ENCODE measurements around the gene RNF114. TPM values are rescaled to one million over a fixed set of nuclear protein-coding genes. Genes with fewer than 3 reads are reported as not detected.

The RNF114 gene
- total RNA-seq, 1 experiment from 2014 or later, result 88.1 TPM

DNA sequence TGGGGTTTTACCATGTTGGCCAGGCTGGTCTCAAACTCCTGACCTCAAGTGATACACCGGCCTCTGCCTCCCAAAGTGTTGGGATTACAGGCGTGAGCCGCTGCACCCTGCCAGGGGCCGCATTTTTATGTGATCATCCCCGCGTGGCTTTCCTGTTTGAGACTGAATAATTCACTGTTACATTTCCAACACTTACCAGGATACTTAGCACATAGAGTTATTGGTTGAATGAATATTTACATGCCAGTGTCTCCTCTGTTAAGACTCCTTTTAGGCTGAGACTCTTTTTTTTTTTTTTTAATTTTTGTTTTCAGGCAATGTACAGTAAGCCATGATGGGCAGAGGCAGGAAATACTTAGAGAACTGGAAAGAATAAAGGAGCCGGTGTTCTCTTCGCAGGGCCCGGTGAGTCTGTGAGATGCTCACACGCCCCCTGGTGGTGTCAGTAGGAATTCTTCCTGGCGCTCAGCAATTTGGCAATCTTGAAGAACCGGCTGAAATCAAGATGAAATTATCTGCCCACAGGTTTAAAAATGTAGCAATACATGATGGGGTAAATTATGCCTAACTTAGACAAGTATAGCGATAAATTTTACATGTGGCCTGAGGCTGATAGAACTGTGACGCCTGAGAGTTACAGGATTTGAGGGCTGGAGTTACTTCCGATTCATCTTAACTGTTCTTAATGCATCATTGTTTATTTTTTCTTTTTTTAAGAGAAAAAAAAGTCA is 7.6 kb upstream of the RNF114 start:
- Mint-ChIP-seq H3K27ac (no peak overlapping the region), H3K27me3 (ENCODE audit: low read depth) (no peaks in the 10 kb centered on the region; the same call in 1 of the 2 replicates), H3K9me3 (peaks cover 5% of the 10 kb centered on the region), H3K4me3 (no peak overlapping the region), H3K36me3 (no peaks in the 10 kb centered on the region), H3K4me1 (peaks cover 4% of the 10 kb centered on the region; the same call in 1 of the 2 replicates)
- ATAC-seq (peak; percentile 88), DNase-seq (ENCODE audit: low spot score) (peak; percentile 82)
- POLR2A ChIA-PET, result no interaction called here
- TF ChIP-seq KAT7 (CRISPR knock-in tag; IDR thresholded peaks at IDR 0.05; ENCODE audit: borderline replicate concordance) (no peak), CTCF (IDR thresholded peaks at IDR 0.05) (peak; percentile 93), CBFB (CRISPR knock-in tag; IDR thresholded peaks at IDR 0.05; ENCODE audit: low read depth) (no peak), NR2C2 (CRISPR knock-in tag; IDR thresholded peaks at IDR 0.05) (no peak), ZNF232 (CRISPR knock-in tag; IDR thresholded peaks at IDR 0.05) (no peak), PRDM15 (CRISPR knock-in tag; IDR thresholded peaks at IDR 0.05) (peak; percentile 17; the same call in 1 of the 2 replicates)
- TF ChIP-seq, protein P1, sequence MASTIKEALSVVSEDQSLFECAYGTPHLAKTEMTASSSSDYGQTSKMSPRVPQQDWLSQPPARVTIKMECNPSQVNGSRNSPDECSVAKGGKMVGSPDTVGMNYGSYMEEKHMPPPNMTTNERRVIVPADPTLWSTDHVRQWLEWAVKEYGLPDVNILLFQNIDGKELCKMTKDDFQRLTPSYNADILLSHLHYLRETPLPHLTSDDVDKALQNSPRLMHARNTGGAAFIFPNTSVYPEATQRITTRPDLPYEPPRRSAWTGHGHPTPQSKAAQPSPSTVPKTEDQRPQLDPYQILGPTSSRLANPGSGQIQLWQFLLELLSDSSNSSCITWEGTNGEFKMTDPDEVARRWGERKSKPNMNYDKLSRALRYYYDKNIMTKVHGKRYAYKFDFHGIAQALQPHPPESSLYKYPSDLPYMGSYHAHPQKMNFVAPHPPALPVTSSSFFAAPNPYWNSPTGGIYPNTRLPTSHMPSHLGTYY (CRISPR knock-in tag; IDR thresholded peaks at IDR 0.05), result no peak
- CTCF ChIA-PET, result interaction anchor here (0.8 to 1.0 kb wide), 2 partner anchors 12 to 143 kb away, joined by 3 read pairs; no protein-coding TSS in a partner anchor

DNA sequence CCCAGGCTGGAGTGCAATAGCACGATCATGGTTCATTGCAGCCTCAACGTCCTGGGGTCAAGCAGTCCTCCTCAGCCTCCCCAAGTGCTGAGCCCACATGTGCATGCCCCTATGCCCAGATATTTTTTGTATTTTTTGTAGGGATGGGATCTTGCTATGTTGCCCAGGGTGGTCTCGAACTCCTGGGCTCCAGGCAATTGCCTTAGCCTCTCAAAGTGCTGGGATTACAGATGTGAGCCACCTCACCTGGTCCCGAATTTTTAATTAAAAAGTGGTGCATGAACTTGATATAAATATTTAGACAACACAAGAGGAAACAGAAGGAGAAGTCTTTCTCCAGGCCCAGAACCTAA is 7.1 kb upstream of the RNF114 start:
- TF ChIP-seq ELF4 (CRISPR knock-in tag; IDR thresholded peaks at IDR 0.05; ENCODE audit: low read depth) (no peak), ZNF121 (CRISPR knock-in tag; IDR thresholded peaks at IDR 0.05) (peak; percentile 81; the same call in 1 of the 2 replicates), HMGA2 (CRISPR knock-in tag; IDR thresholded peaks at IDR 0.05) (no peak), NR1H2 (CRISPR knock-in tag; IDR thresholded peaks at IDR 0.05) (no peak)
- peaks cover 5% of the 10 kb centered on the region for H3K9me3 Mint-ChIP-seq
- H3K36me3 Mint-ChIP-seq, result no peaks in the 10 kb centered on the region
- no peak for ATAC-seq
- no peak overlapping the region for H3K4me3 Mint-ChIP-seq
- no peak for DNase-seq (ENCODE audit: low spot score)
- ChIA-PET CTCF (interaction anchor here (0.7 kb wide), 1 partner anchor 117 kb away, joined by 4 read pairs; the partner anchor contains the start of gene SLC9A8), POLR2A (no interaction called here)
- no peaks in the 10 kb centered on the region for H3K27me3 Mint-ChIP-seq (ENCODE audit: low read depth)
- H3K4me1 Mint-ChIP-seq, result peaks cover 4% of the 10 kb centered on the region; the same call in 1 of the 2 replicates
- H3K27ac Mint-ChIP-seq, result no peak overlapping the region

DNA sequence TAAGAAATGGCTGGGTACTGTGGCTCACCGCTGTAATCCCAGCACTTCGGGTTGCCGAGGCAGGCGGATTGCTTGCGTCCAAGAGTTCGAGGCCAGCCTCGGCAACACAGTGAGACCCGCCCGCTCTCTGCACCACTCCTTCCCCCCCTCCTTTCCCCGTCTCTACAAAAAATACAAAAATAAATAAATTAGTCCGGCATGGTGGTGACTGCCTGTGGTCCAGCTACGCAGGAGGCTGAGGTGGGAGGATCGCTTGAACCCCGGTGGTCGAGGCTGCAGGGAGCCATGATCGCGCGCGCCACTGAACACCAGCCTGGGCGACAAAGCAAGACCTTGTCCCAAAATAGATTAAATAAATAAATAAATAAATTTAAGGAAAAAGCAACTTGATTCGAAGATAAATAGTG is 448 bp upstream of the RNF114 start:
- no peak for ATAC-seq
- Mint-ChIP-seq H3K9me3 (no peaks in the 10 kb centered on the region), H3K4me1 (peaks cover 25% of the 10 kb centered on the region), H3K4me3 (no peak overlapping the region; the same call in 1 of the 2 replicates), H3K36me3 (peaks cover 10% of the 10 kb centered on the region), H3K27ac (no peak overlapping the region), H3K27me3 (ENCODE audit: low read depth) (no peaks in the 10 kb centered on the region)
- CTCF ChIA-PET, result interaction anchor here (0.8 to 2.2 kb wide), 9 partner anchors 12 to 394 kb away, joined by 3 to 8 read pairs (median 4); no protein-coding TSS in a partner anchor
- POLR2A ChIA-PET, result interaction anchor here (0.6 kb wide), 1 partner anchor 28 kb away, joined by 6 read pairs; no protein-coding TSS in a partner anchor
- DNase-seq (ENCODE audit: low spot score), result no peak
- TF ChIP-seq NR2C2 (CRISPR knock-in tag; IDR thresholded peaks at IDR 0.05) (no peak), CBFB (CRISPR knock-in tag; IDR thresholded peaks at IDR 0.05; ENCODE audit: low read depth) (no peak), ZNF425 (CRISPR knock-in tag; conservative IDR thresholded peaks at IDR 0.05) (no peak), E2F4 (CRISPR knock-in tag; IDR thresholded peaks at IDR 0.05; ENCODE audit: borderline replicate concordance, low read depth) (no peak), RELA (CRISPR knock-in tag; IDR thresholded peaks at IDR 0.05; ENCODE audit: borderline replicate concordance) (no peak)
- TF ChIP-seq, protein P2, sequence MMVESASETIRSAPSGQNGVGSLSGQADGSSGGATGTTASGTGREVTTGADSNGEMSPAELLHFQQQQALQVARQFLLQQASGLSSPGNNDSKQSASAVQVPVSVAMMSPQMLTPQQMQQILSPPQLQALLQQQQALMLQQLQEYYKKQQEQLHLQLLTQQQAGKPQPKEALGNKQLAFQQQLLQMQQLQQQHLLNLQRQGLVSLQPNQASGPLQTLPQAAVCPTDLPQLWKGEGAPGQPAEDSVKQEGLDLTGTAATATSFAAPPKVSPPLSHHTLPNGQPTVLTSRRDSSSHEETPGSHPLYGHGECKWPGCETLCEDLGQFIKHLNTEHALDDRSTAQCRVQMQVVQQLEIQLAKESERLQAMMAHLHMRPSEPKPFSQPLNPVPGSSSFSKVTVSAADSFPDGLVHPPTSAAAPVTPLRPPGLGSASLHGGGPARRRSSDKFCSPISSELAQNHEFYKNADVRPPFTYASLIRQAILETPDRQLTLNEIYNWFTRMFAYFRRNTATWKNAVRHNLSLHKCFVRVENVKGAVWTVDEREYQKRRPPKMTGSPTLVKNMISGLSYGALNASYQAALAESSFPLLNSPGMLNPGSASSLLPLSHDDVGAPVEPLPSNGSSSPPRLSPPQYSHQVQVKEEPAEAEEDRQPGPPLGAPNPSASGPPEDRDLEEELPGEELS (CRISPR knock-in tag; IDR thresholded peaks at IDR 0.05), result no peak
- TF ChIP-seq, protein P3, sequence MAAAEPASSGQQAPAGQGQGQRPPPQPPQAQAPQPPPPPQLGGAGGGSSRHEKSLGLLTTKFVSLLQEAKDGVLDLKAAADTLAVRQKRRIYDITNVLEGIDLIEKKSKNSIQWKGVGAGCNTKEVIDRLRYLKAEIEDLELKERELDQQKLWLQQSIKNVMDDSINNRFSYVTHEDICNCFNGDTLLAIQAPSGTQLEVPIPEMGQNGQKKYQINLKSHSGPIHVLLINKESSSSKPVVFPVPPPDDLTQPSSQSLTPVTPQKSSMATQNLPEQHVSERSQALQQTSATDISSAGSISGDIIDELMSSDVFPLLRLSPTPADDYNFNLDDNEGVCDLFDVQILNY (CRISPR knock-in tag; IDR thresholded peaks at IDR 0.05), result no peak
